GM18507 (cell line): ENCODE measurements around the gene GPR132.
"Not testable (repeated sequence)": the region's sequence is repeated elsewhere in the genome, so short reads cannot be mapped to it uniquely, and the experiment has no call there.

Experiments
- DNase-seq: peaks from one replicate; pipeline ENCODE4 v3.0.0; 2011; ENCODE audit warnings: low read depth; ENCODE audit not compliant: insufficient read length; ENCODE audit errors: extremely low spot score
- FAIRE-seq: peaks from 2 replicates; lab custom pipeline; 2011; peaks lifted over from hg19 to GRCh38; lab: Jason Lieb, UNC

GPR132 gene

DNA sequence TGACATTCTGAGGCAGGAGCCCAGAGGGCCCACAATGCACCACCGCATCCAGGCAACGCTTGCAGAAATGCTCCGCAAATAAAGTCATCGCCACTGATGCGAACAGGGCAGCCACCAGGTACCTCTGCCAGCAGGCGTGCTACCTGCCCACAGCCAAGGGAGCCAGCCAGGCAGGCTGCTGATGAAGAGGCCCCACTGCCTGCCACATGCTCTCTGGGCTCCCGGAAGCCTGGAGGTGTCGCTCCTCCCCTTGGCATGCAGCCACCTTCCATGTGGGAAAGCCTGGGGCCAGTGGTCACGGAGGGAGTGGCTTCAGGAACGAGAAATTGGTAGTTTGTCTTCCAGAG lies 14.7 kb downstream of the GPR132 start:
- FAIRE-seq, result no peak

DNA sequence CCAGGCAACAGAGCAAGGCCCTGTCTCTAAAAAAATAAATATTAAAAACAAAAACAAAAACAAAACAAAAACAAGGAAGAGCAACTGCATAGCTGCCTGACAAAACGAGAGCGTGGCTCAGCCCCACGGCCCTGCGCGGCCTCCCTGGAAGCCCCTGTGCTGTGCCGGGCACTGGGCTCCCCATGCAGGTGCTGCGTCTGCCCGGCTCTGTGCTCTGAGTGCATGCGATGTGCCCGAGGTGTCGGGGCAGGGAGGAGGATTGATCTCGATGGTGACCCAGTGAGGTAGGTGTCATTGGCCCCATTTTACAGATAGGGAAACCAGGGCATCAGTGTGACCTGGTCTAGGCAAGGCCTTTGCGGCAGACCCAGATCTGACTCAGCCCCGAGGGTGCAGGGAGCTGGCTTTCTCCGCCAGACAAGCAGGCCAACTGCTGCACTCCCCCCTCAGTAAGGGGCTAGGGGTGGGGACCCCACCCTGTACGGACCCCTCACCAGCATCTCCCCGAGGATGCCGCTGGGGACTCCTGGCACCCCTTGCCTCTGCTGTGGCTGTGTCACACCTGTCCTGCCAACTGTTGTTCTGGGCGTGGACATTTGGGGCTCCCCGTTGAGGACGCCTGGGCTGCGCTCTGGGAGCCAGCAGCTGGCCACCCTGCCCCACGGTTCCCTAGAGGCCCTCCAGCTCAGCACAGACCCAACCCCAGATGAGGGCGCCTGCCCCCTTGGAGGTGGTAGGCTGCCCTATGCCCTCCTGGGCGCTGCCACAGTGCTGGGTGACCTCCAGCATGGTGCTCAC lies 15.3 kb downstream of the GPR132 start:
- FAIRE-seq, result no peak
- DNase-seq, result no peak

More for the DNA sequence above, 14.7 kb downstream of the GPR132 start:
- no peak for DNase-seq

DNA sequence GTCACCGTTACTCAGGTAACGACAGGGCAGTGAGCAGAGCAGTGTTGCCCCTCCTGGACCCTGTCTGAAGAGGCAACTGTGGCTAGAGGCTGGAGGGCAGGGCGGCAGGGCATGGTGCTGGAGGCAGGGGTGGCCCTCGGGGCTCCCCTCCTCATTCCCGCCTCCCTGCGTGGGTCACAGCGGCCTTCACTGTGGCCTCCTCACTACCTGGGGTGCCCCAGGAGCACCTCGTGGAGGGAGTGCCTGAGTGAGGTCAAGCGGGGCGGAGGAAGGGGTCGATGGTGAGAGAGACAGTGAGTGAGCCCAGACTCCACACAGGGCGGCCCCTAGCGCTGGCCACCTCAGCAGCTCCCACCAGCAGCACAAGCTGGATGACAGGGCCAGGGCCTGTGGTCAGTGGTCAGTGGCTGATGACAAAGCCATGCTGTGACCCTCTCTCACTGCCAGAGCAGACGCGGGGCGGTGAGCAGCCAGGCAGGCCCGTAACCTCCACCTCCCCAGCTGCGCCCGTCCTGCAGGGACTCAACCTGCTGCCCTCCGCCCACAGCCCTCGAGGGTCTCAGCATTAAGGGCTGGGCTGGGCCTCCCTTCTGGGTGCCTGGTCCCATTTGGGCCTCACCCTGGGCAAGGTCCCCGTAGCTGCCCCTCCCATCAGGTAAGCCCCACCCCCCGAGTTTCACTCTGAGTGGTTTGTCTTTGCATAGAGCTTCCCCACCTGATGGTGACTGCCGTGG lies 17.8 kb downstream of the GPR132 start:
- FAIRE-seq (no peak), DNase-seq (no peak)

DNA sequence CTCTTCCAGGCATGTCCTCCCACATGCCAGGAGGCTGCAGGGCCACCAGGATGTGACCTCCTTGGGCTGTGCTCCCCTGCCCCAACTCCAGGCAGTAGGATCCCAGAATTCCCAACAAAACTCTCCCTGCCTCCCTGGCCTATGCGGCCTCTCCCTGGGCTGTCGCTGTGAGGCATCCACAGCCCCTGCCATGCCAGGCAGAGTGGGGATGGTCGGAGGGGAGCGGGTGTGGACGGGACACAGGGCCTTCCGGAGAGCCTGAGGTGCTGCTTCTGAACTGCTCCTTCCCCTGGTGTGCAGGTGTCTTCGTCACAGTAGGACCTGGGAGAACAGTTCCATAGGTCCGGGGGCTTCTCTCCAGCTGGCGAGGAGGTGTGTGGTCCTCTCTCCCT lies 18.3 kb downstream of the GPR132 start:
- FAIRE-seq (no peak), DNase-seq (no peak)

DNA sequence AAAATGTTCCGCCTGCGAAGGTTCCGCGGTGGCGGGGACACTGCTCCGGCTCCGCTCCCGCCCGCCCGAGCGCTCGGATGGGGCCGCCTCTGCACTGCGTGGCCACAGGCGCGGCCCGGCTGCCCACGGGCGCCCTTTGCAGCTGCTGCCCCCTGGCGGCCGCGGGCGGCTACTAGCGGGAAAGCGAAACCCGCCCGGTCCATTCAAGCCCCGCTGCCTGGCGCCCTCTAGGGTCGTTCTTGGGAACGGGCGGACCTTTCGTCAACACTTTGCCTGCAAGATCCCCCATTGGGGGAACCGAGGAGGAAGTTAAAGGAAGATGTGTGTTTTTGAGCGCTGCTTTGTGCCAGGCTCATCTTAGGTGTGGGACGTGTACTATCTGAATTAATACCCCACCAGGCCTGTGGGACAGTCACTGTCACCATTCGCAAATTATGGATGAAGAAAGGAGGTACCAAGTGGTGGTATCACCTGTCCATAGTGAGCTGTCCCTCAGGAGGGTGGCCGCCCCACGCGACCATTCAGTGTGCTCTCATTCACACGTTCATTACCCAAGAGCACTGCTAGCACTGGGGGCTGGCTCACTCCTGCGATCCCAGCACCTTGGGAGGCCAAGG lies 19.4 kb downstream of the GPR132 start:
- DNase-seq, result peak; percentile 87
- peak; percentile 87 for FAIRE-seq

DNA sequence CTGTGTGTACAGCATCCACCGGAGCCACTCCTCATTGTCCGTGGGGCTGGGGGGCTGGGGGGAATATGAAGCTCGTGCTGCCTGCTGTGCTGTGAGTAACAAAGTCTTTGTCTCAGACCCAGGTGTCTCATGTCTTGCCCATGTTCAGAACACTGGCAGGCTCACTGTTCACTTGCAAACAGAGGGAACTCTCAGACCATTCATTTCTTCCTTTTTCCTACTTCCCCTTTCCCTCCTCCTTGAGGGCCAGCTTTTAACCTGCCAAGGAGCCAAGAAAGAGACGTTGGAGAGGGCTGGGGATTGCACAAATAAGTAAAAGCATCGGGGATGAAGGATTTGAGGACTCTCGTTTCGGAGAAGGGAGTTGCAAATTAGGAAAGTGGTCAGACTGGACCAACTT lies 21.6 kb downstream of the GPR132 start:
- FAIRE-seq (no peak), DNase-seq (no peak)

DNA sequence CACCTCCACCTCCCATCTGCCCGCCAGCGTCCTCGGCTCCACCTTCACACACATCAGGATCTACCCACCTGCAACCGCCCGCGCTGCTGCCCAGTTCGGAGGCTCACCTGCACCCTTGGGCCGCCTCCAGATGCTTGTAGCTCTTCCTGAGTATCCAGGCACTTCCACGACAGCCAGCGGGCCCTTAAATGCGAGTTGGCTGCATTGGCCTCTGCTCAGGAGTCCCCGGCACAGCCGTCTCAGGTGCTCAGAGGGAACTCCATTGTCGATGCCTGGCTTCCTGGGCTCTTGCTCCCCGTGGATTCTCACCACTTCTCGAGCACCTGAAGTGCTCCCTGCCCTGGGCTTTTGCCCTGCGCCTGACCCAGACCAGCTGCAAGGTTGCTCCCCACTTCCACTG lies 22.4 kb downstream of the GPR132 start:
- FAIRE-seq, result no peak
- no peak for DNase-seq

DNA sequence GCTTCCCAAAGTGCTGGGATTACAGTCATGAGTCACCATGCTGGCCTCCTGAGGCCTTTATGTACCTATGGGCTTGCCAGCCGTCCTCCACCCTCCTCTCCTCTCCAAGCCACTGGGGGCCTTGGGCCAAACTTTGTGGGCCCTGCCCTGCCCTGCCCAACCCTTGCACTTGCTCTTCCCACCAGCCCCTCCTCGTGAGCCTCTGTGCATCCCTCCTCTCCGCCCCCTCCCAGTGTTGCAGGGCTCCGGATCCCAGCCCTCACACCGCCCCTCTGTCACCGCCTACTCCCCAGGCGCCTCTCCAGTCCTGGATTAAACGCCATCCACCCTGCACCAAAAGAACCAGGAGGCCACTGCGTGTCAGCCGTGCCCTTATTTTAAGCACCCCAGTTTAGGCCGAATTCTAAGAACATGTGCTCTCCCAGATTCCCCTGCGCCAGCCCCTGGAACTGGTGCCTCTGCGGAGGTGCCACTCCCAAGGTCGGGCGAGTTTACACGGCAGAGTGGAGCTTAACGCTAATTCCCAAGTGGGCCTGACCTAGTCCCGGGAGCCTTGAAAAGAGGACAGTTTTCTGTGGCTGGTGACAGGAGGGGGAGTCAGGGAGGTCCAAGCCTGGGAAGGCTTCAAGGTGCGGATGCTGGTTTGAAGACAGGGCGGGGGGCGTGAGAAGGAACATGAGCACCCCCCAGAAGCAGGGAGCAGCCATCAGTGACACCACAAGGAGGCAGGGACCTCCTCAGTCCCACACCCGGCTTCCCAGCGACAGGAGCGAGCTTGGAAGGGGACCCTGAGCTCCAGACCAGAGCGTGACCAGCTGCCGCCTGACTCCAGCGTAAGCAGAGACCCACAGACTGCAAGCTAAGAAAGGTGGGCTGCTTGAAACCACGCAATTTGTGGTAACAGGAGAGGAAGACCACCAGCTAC lies 23.1 kb downstream of the GPR132 start:
- no peak for FAIRE-seq

DNA sequence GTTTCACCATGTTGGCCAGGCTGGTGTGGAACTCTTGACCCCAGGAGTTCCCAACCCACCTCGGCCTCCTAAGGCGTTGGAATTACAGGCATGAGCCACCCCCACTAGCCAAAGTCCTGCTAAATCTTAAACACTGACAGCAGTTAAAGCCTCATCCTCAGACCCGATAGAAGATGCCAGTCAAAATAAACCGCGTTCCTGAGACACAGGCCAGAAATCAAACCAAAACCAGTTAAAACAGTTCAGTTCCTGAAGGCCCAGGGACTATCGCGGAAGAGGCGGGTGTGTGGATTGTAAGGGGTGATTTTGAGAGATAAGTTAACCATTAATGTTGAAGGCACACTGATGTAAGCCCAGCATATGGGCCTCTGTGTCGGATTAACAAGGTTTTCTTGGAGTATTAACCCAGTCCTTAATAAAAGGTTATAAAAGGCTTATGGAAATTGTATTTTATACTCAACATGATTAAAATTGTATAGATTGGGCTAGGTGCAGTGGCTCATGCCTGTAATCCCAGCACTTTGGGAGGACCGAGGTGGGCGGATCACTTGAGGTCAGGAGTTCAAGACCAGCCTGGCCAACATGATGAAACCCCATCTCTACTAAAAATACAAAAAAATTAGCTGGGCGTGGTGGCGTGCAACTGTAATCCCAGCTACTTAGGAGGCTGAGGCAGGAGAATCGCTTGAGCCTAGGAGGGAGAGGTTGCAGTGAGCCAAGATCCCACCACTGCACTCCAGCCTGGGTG lies 25.6 kb downstream of the GPR132 start:
- no peak for FAIRE-seq
- DNase-seq, result no peak

More for the DNA sequence above, 23.1 kb downstream of the GPR132 start:
- DNase-seq, result no peak

DNA sequence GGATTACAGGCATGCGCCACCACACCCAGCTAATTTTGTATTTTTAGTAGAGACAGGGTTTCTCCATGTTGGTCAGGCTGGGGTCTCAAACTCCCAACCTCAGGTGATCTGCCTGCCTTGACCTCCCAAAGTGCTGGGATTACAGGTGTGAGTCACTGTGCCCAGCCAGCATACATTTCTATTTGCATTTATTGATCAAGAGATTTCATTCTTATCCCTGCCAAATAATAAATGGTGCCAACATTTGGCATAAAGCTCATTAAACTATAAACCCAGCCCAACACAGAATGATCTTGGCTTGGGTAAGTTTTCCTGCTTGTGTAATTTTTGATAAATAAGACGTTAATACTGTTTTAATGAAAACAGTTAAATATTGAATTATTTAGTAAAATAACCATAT lies 29.6 kb downstream of the GPR132 start:
- FAIRE-seq, DNase-seq: not testable (repeated sequence)

DNA sequence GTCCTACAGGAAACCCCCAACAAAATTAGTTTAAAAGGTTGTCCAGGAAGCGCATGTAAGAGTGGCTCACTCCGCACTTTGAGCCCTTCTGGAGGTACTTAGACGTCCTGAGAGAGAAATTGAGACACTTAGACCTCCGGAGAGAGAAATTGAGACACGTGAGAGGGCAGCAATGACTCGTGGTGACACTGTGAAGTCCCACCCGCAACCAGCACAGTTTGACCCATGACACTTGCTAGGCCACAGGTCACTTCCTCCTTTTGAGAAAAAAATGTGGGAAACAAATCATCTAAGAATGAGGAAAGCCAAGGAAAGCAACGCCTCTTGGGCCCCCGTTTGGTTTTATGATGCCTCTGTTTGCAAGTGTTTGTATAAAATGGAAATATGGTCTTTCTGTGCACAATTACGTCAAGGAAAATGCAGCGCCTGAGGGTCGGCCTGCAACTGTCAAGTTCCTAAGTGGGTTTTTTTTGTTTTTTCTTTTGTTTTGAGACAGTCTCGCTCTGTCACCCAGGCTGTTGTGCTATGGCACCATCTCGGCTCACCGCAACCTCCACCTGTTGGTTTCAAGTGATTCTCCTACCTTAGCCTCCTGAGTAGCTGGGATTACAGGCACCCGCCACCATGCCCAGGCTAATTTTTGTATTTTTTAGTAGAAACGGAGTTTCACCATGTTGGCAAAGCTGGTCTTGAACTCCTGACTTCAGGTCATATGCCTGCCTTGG lies 30.8 kb downstream of the GPR132 start:
- DNase-seq (no peak), FAIRE-seq (no peak)

DNA sequence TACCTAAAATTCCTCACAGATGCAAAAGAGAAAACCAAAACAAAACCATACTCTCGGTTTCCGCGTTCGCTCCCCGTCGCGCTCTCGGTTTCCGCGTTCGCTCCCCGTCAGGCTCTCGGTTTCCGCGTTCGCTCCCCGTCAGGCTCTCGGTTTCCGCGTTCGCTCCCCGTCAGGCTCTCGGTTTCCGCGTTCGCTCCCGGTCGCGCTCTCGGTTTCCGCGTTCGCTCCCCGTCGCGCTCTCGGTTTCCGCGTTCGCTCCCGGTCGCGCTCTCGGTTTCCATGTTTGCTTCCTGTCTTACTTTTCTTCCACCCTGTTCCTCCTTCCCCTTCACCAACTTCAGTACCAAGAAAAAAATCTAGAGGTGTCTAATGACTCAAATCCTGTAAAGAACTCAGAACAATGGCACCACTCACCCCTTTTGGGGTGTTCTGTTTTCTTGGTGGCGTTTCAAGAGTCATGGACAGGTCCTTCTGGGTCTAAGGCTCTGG lies 31.8 kb downstream of the GPR132 start:
- not testable (repeated sequence) for FAIRE-seq, DNase-seq

DNA sequence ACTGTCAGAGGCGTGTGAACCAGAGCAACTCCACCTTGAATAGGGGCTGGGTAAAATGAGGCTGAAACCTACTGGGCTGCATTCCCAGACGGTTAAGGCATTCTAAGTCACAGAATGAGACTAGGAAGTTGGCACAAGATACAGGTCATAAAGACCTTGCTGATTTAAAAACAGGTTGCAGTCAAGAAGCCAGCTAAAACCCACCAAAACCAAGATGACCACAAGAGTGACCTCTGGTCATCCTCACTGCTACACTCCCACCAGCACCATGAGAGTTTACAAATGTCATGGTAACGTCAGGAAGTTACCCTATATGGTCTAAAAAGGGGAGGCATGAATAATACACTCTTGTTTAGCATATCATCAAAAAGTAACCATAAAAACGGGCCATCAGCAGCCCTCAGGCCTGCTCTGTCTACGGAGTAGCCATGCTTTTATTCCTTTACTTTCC lies 32.8 kb downstream of the GPR132 start:
- not testable (repeated sequence) for DNase-seq, FAIRE-seq

DNA sequence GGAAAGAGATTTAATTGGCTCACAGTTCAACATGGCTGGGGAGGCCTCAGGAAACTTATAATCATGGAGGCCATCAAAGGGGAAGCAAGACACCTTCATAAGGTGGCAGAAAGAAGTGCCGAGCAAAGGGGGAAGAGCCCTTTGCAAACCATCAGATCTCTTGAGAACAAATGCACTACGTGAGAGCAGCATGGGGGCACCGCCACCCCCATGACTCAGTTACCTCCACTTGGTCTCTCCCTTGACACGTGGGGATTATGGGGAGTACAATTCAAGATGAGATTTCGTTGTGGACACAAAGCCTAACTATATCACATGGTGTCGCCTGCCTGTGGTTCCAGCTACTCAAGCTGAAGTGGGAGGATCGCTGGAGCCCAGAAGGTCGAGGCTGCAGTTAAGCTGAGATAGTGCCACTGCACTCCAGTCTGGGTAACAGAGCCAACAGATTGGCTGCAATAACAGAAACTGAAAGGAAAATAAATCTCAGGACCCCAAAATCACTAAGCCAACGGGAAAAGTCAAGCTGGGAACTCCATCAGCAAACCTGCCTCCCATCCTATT lies 34.3 kb downstream of the GPR132 start:
- FAIRE-seq, result no peak
- no peak for DNase-seq

DNA sequence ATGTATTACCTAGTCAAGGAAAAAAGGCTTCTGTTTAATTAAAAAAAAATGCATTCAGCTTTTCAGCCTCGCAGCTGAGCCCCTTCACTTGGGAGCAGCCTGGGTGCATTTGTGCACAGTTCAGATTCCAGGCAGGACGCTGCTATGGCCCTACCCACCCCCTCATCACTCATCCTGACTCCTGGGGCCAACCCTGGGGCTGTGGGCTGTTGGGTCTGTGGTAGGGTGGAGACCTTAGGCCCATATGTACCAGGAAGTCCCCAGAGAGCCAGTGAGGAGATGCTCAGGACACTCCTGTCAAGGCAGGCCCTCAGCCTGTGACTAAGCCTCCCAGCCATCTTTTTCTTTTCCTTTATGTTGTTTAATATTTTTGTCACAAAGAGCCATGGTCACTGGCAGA lies 35.0 kb downstream of the GPR132 start:
- no peak for DNase-seq
- FAIRE-seq, result no peak

DNA sequence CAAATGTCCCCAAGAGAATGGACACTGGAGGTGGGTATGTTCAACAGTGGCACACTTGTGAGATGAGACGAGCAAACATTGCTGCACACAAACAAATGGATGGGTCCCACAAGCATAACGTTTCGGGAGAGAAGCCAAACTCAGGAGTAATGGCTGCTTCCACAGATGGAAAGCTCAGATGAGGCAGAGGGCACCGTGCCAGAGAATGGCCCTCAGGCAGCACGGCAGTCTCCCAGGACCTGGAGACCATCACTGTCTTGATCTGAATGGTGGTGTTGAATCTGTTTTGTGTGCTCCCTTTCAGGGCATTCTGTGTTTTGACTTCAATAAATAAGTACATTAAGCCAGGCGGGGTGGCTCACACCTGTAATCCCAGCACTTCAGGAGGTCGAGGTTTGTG lies 35.8 kb downstream of the GPR132 start:
- no peak for FAIRE-seq
- no peak for DNase-seq

DNA sequence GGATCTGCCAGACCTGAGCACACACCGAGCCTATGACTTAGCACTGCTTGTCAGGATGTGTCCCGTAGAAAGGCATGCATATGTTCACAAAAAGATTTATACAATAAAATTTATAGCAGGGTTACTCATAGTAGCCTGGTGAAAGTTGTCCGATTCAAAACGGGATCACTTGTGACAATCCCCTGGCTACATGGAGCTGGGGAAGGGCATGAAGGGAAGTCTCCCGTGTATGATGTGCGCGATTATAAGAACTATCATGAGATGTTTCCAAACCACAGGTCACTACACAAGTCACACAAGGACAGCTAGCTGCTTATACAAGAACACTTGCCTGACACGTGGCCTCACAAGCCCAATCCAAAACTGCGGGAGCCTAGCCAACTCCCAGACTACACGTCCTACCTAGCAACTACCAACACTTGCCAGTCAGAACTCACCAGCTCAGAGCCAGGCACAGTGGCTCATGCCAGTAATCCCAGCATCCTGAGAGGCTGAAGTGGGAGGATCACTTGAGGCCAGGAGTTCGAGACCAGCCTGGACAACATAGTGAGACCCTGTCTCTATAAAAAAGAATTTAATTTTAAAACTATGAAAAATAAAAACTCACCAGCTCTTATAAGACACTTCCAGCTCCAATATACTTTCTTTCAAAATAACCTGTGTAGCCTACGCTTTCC lies 36.8 kb downstream of the GPR132 start:
- no peak for FAIRE-seq
- DNase-seq, result no peak
